ENCODE measurements around the gene CDH26.
A peak's percentile ranks its signal among the peaks of the same experiment; 100 is the strongest.

CDH26 gene

GRCh38 chr20:59933849-59934585 is 24.2 kb upstream of the CDH26 start:
- Histone ChIP-seq H3K4me1 (no peaks in the 10 kb centered on the region), H3K4me3 (ENCODE audit: low read depth, low read length) (peak overlapping the region; percentile 63), H3K9me3 (no peaks in the 10 kb centered on the region), H3K36me3 (no peaks in the 10 kb centered on the region), H3K27me3 (no peaks in the 10 kb centered on the region)
- TF ChIP-seq CTCF (IDR thresholded peaks at IDR 0.05; ENCODE audit: low read depth, low read length) = peak; percentile 89
- DNase-seq = peak; percentile 85

GRCh38 chr20:59935457-59936185 is 22.6 kb upstream of the CDH26 start:
- TF ChIP-seq CTCF (IDR thresholded peaks at IDR 0.05; ENCODE audit: low read depth, low read length) = no peak
- no peaks in the 10 kb centered on the region for H3K36me3 ChIP-seq
- no peaks in the 10 kb centered on the region for H3K9me3 ChIP-seq
- H3K4me3 ChIP-seq (ENCODE audit: low read depth, low read length) = no peak overlapping the region
- H3K4me1 ChIP-seq = no peaks in the 10 kb centered on the region
- H3K27me3 ChIP-seq = no peaks in the 10 kb centered on the region
- DNase-seq = no peak

GRCh38 chr20:59936409-59936808 is 21.8 kb upstream of the CDH26 start:
- no peak for TF ChIP-seq CTCF (IDR thresholded peaks at IDR 0.05; ENCODE audit: low read depth, low read length)
- Histone ChIP-seq H3K27me3 (no peaks in the 10 kb centered on the region), H3K36me3 (no peaks in the 10 kb centered on the region), H3K4me1 (no peaks in the 10 kb centered on the region), H3K4me3 (ENCODE audit: low read depth, low read length) (no peak overlapping the region), H3K9me3 (no peaks in the 10 kb centered on the region)
- no peak for DNase-seq

GRCh38 chr20:59937150-59937549 is 21.1 kb upstream of the CDH26 start:
- Histone ChIP-seq H3K4me1 (no peaks in the 10 kb centered on the region), H3K27me3 (no peaks in the 10 kb centered on the region), H3K4me3 (ENCODE audit: low read depth, low read length) (no peak overlapping the region), H3K36me3 (peaks cover 2% of the 10 kb centered on the region; the same call in 1 of the 2 replicates), H3K9me3 (no peaks in the 10 kb centered on the region)
- no peak for TF ChIP-seq CTCF (IDR thresholded peaks at IDR 0.05; ENCODE audit: low read depth, low read length)
- DNase-seq = no peak

- no peak for DNase-seq
- Histone ChIP-seq H3K36me3 (peaks cover 4% of the 10 kb centered on the region; the same call in 1 of the 2 replicates), H3K9me3 (no peaks in the 10 kb centered on the region), H3K27me3 (no peaks in the 10 kb centered on the region), H3K4me3 (ENCODE audit: low read depth, low read length) (no peak overlapping the region), H3K4me1 (no peaks in the 10 kb centered on the region)
- TF ChIP-seq CTCF (IDR thresholded peaks at IDR 0.05; ENCODE audit: low read depth, low read length) = no peak
Measured at GRCh38 chr20:59938221-59938620, 20.0 kb upstream of the CDH26 start.

GRCh38 chr20:59938696-59939051 is 19.5 kb upstream of the CDH26 start:
- no peak overlapping the region for H3K4me3 ChIP-seq (ENCODE audit: low read depth, low read length)
- no peak for TF ChIP-seq CTCF (IDR thresholded peaks at IDR 0.05; ENCODE audit: low read depth, low read length)
- H3K36me3 ChIP-seq = peaks cover 4% of the 10 kb centered on the region; the same call in 1 of the 2 replicates
- H3K9me3 ChIP-seq = no peaks in the 10 kb centered on the region
- no peak for DNase-seq
- no peaks in the 10 kb centered on the region for H3K27me3 ChIP-seq
- H3K4me1 ChIP-seq = no peaks in the 10 kb centered on the region
